ENCODE results near the gene SV2B.

- TF ChIP-seq FOXP2 (optimal IDR thresholded peaks at IDR 0.05; ENCODE audit: control extremely low read depth, extremely low read length, insufficient read depth) = no peak
- TF ChIP-seq EZH2 (IDR thresholded peaks at IDR 0.05) = no peak
- TF ChIP-seq POLR2AphosphoS5 (IDR thresholded peaks at IDR 0.05; ENCODE audit: borderline replicate concordance, low read depth, low read length) = no peak
These were observed 236.6 kb downstream of the SV2B start for GRCh38 chr15:91336687-91337086.

Measured in SK-N-MC (cell line).